Gastrocnemius medialis (tissue), 4 donors: ENCODE data around the gene ARL14EPL.

ENCODE experiments used
- CTCF ChIP-seq, 5 experiments: fragments of 450-650 bp in 3 of 5; fragments of 200-600 bp in 2 of 5; sonication (generic) in 2 of 5; IDR thresholded peaks in 4 of 5; conservative IDR thresholded peaks in 1 of 5; 1 replicate in 4 of 5; 2 replicates in 1 of 5; pipeline ENCODE4 v1.5.1; 2016 to 2019; ENCODE audit warnings: antibody characterized with exemption in 5 of 5, mild to moderate bottlenecking in 3 of 5, moderate library complexity in 3 of 5
- POLR2A ChIP-seq, 2 donors: fragments of 450-650 bp; IDR thresholded peaks; one replicate each; pipeline ENCODE4 v1.6.1; 2017; ENCODE audit warnings: antibody characterized with exemption in 2 of 2, mild to moderate bottlenecking in 2 of 2, moderate library complexity in 2 of 2

GRCh38 chr5:116032991-116033390 lies 719 bp downstream of the ARL14EPL start:
- TF ChIP-seq POLR2A (IDR thresholded peaks at IDR 0.05) (no peak), CTCF (IDR thresholded peaks at IDR 0.05 in 4 of 5, conservative IDR thresholded peaks at IDR 0.05 in 1 of 5) (no peak)
